Measurements from ENCODE around the gene ZNF804A. TPM values are rescaled to one million over a fixed set of nuclear protein-coding genes. Genes with fewer than 3 reads are reported as not detected.

ZNF804A gene
- total and polyA plus RNA-seq, 2 of the 8 experiments (the other 6 are each of a cell fraction or from before 2014, with no cell fraction given), result 0.02 TPM; not detected in 1

DNA sequence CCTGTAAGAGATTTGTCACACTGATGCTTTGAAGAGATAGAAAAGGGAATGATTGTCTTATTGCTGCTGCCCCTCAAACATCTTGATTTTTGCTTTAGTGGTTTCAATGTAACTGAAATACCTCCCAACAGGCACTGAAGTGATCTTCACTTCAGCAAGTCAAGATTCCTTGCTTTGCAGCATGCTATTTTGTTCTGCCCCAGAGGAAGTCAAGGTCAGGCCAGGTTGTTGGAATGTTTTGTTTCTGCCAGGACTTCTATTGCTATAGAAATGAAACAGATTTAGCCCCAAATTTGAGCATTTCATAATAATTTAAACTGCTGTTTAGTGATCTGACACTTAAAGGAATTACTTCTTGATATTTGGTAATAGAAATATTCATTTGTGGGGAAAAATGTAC is 277.6 kb downstream of the ZNF804A start:
- no peak overlapping the region for H3K18ac ChIP-seq (ENCODE audit: extremely low read depth, low read length)
- no peak overlapping the region for H2BK12ac ChIP-seq (ENCODE audit: low read depth, low read length)
- H3K36me3 ChIP-seq (ENCODE audit: control insufficient read depth in 2 of 4, insufficient read depth in 4 of 4, low read length in 3 of 4), result no peaks in the 10 kb centered on the region
- no peak overlapping the region for H2BK15ac ChIP-seq (ENCODE audit: low read length)
- peak overlapping the region; percentile 95; the same call in 1 of the 2 replicates for H2AFZ ChIP-seq (ENCODE audit: low read length)
- no peaks in the 10 kb centered on the region for H3K9me3 ChIP-seq (ENCODE audit: insufficient read depth in 2 of 2, low read depth in 1 of 2, low read length in 1 of 2)
- H3K27me3 ChIP-seq (replicated peaks in 1 of 4; ENCODE audit: control insufficient read depth in 3 of 4, extremely low read depth in 1 of 4, insufficient read depth in 3 of 4, low read length in 3 of 4), result no peaks in the 10 kb centered on the region; a peak in 1 of 7 replicates
- H3K4ac ChIP-seq (replicated peaks; ENCODE audit: insufficient read length, low read depth, low read length), result no peak overlapping the region
- H3K14ac ChIP-seq (ENCODE audit: insufficient read length), result no peak overlapping the region
- ChIA-PET CTCF (ENCODE audit: partially characterized antibody) (no interaction called here), POLR2A (ENCODE audit: partially characterized antibody) (no interaction called here)
- FAIRE-seq, result no peak
- H3K4me1 ChIP-seq (replicated peaks in 1 of 4; ENCODE audit: control insufficient read depth in 3 of 4, insufficient read depth in 4 of 4, low read length in 3 of 4), result peaks cover 0 to 3% (median under 1%) of the 10 kb centered on the region in 4 experiments; a peak in 2 of 7 replicates
- H2BK120ac ChIP-seq (replicated peaks; ENCODE audit: low read depth, low read length), result no peak overlapping the region
- no peaks in the 10 kb centered on the region for H3K23me2 ChIP-seq (ENCODE audit: low read depth, low read length)
- H4K8ac ChIP-seq (ENCODE audit: extremely low read depth, insufficient read depth, low read length), result no peak overlapping the region
- no peak overlapping the region for H3K27ac ChIP-seq (ENCODE audit: low read depth, low read length)
- no peaks in the 10 kb centered on the region for H3K79me2 ChIP-seq (ENCODE audit: control insufficient read depth in 1 of 2, insufficient read depth in 2 of 2, low read length in 2 of 2)
- no peak overlapping the region for H3K4me3 ChIP-seq (ENCODE audit: extremely low read depth in 1 of 4, insufficient read depth in 2 of 4, low read depth in 3 of 4, low read length in 4 of 4)
- DNase-seq (ENCODE audit: low read depth in 1 of 2, low spot score in 2 of 2), result no peak
- H3K23ac ChIP-seq (ENCODE audit: insufficient read length), result no peak overlapping the region
- no peak overlapping the region for H4K91ac ChIP-seq (replicated peaks; ENCODE audit: insufficient read length, low read length)
- no peak overlapping the region for H4K5ac ChIP-seq (ENCODE audit: insufficient read length, low read depth, low read length)
- no peak overlapping the region for H2BK20ac ChIP-seq (ENCODE audit: low read length)
- no peak overlapping the region for H3K9ac ChIP-seq (replicated peaks in 1 of 4; ENCODE audit: extremely low read depth in 1 of 4, low read depth in 3 of 4, low read length in 3 of 4)
- H2AK5ac ChIP-seq (ENCODE audit: low read depth, low read length), result no peak overlapping the region
- H2BK5ac ChIP-seq (ENCODE audit: low read depth, low read length), result no peak overlapping the region
- TF ChIP-seq SP4 (IDR thresholded peaks at IDR 0.05; ENCODE audit: low read length), result no peak
- TF ChIP-seq BACH1 (IDR thresholded peaks at IDR 0.05; ENCODE audit: low read length), result no peak
- no peak for TF ChIP-seq SP2 (IDR thresholded peaks at IDR 0.05; ENCODE audit: low read length)
- no peak for TF ChIP-seq GTF2F1 (IDR thresholded peaks at IDR 0.05; ENCODE audit: borderline replicate concordance, low read depth, low read length)
- TF ChIP-seq BRCA1 (IDR thresholded peaks at IDR 0.05; ENCODE audit: low read depth, low read length), result no peak
- no peak for TF ChIP-seq ZNF274 (IDR thresholded peaks at IDR 0.05; ENCODE audit: borderline replicate concordance, extremely low read depth, low read length)
- no peak for TF ChIP-seq BCL11A (IDR thresholded peaks at IDR 0.05; ENCODE audit: low read depth in 2 of 2, low read length in 2 of 2)
- TF ChIP-seq ASH2L (IDR thresholded peaks at IDR 0.05; ENCODE audit: low read length), result no peak
- TF ChIP-seq TCF12 (IDR thresholded peaks at IDR 0.05; ENCODE audit: low read depth, low read length), result no peak
- TF ChIP-seq CEBPB (IDR thresholded peaks at IDR 0.05; ENCODE audit: low read depth, low read length), result no peak
- no peak for TF ChIP-seq SIN3A (conservative IDR thresholded peaks at IDR 0.05 in 1 of 2, IDR thresholded peaks at IDR 0.05 in 1 of 2; ENCODE audit: low read depth in 1 of 2, low read length in 2 of 2)
- no peak for TF ChIP-seq POLR2AphosphoS5 (IDR thresholded peaks at IDR 0.05; ENCODE audit: low read depth, low read length)
- TF ChIP-seq HDAC2 (IDR thresholded peaks at IDR 0.05; ENCODE audit: borderline replicate concordance in 1 of 2, low read depth in 2 of 2, low read length in 2 of 2), result no peak
- no peak for TF ChIP-seq CBX5 (IDR thresholded peaks at IDR 0.05; ENCODE audit: low read depth, low read length)
- TF ChIP-seq TBP (IDR thresholded peaks at IDR 0.05; ENCODE audit: low read depth, low read length), result no peak
- TF ChIP-seq GABPA (IDR thresholded peaks at IDR 0.05; ENCODE audit: borderline replicate concordance, insufficient read depth, low read length), result no peak
- H3K79me1 ChIP-seq (ENCODE audit: low read depth, low read length), result no peaks in the 10 kb centered on the region
- H3K4me2 ChIP-seq (ENCODE audit: insufficient read depth in 1 of 2, low read depth in 2 of 2, low read length in 2 of 2), result no peak overlapping the region
- no peaks in the 10 kb centered on the region for H4K20me1 ChIP-seq (replicated peaks in 1 of 2; ENCODE audit: control insufficient read depth in 1 of 2, insufficient read depth in 2 of 2, low read length in 2 of 2)
- no peak overlapping the region for H3K56ac ChIP-seq (replicated peaks; ENCODE audit: insufficient read length, low read depth, low read length)

All from H1 (cell line).